T-cell (primary cell): ENCODE data around the gene ALX3. TPM values are rescaled to one million over a fixed set of nuclear protein-coding genes. Genes with fewer than 3 reads are reported as not detected.

Source experiments
- ATAC-seq, 4 experiments: fragments of 200-7000 bp in 3 of 4; fragments of 150-1000 bp in 1 of 4; cut with Tn5 transposase; replicated peaks in 1 of 4; 1 replicate in 3 of 4; 2 replicates in 1 of 4; pipeline ENCODE4 v1.10.0; 2021; ENCODE audit warnings: moderate library complexity in 3 of 4, mild to moderate bottlenecking in 2 of 4, moderate number of reproducible peaks in 1 of 4
- CTCF ChIA-PET, 2 donors: fragments of 300-600 bp; sonication (Branson Sonifier 250); formaldehyde crosslinking; loops; one replicate each; lab custom pipeline; 2022; ENCODE audit warnings: antibody characterized with exemption in 2 of 2; lab: Charles Lee
- POLR2A ChIA-PET, 2 donors: fragments of 300-600 bp; sonication (Branson Sonifier 250); formaldehyde crosslinking; loops; one replicate each; lab custom pipeline; 2022; ENCODE audit warnings: antibody characterized with exemption in 2 of 2; lab: Charles Lee
- DNase-seq, 35 experiments: peaks; one replicate each; pipeline versions ENCODE4 v3.0.0 to v3.0.0-alpha.2; 2013 to 2023
- H3K27ac ChIP-seq: one replicate; pipeline ENCODE4 v1.5.1; 2013; ENCODE audit warnings: low read length
- H3K27me3 ChIP-seq, 2 experiments: replicated peaks in 1 of 2; 1 replicate in 1 of 2; 2 replicates in 1 of 2; pipeline versions ENCODE4 v1.6.1 to v1.7.0; 2013; ENCODE audit warnings: low read length in 1 of 2, mixed read lengths in 1 of 2; ENCODE audit not compliant: control insufficient read depth in 2 of 2, insufficient read depth in 2 of 2; ENCODE audit errors: extremely low read depth in 1 of 2
- H3K36me3 ChIP-seq, 2 donors: 1 replicate in 1 of 2; 2 replicates in 1 of 2; pipeline versions ENCODE4 v1.6.1 to v1.7.0; 2013; ENCODE audit warnings: low read length in 1 of 2; ENCODE audit not compliant: control insufficient read depth in 2 of 2, insufficient read depth in 1 of 2; ENCODE audit errors: extremely low read depth in 1 of 2
- H3K4me1 ChIP-seq, 2 experiments: 1 replicate in 1 of 2; 2 replicates in 1 of 2; pipeline versions ENCODE4 v1.6.1 to v1.7.0; 2013; ENCODE audit warnings: low read length in 2 of 2, mixed read lengths in 1 of 2; ENCODE audit not compliant: insufficient read depth in 2 of 2, control insufficient read depth in 1 of 2; ENCODE audit errors: extremely low read depth in 1 of 2
- H3K4me3 ChIP-seq, 2 donors: 1 replicate in 1 of 2; 2 replicates in 1 of 2; pipeline versions ENCODE4 v1.5.1 to v1.7.0; 2013; ENCODE audit warnings: mild to moderate bottlenecking in 2 of 2, low read length in 1 of 2, moderate library complexity in 1 of 2; ENCODE audit not compliant: control insufficient read depth in 1 of 2; ENCODE audit errors: extremely low read depth in 1 of 2
- H3K9me3 ChIP-seq: 2 replicates; pipeline ENCODE4 v1.7.0; 2013
- H3K27ac Mint-ChIP-seq, 2 donors: one replicate each; pipeline ENCODE4 v1.8.0; 2020 to 2021; ENCODE audit warnings: mild to moderate bottlenecking in 2 of 2, mixed read lengths in 2 of 2
- H3K27me3 Mint-ChIP-seq, 2 donors: one replicate each; pipeline ENCODE4 v1.8.0; 2021 to 2022; ENCODE audit warnings: mixed read lengths in 2 of 2
- H3K36me3 Mint-ChIP-seq: one replicate; pipeline ENCODE4 v1.8.0; 2021; ENCODE audit warnings: mixed read lengths
- H3K4me1 Mint-ChIP-seq, 3 donors: one replicate each; pipeline ENCODE4 v1.8.0; 2020 to 2022; ENCODE audit warnings: mixed read lengths in 3 of 3, mild to moderate bottlenecking in 1 of 3
- H3K4me3 Mint-ChIP-seq, 3 donors: one replicate each; pipeline ENCODE4 v1.8.0; 2020 to 2022; ENCODE audit warnings: mild to moderate bottlenecking in 3 of 3, mixed read lengths in 3 of 3, moderate library complexity in 3 of 3
- H3K9me3 Mint-ChIP-seq, 3 donors: one replicate each; pipeline ENCODE4 v1.8.0; 2020 to 2022; ENCODE audit warnings: mixed read lengths in 3 of 3
- WGBS: methylation state at CpG from one replicate; pipeline ENCODE4 v1.1.5; 2013; ENCODE audit warnings: missing lambda C conversion rate; ENCODE audit not compliant: insufficient coverage; 5-methylcytosine and 5-hydroxymethylcytosine counted together
- total RNA-seq, 35 experiments: library from RNA in 6 of 35; stranded (reverse) in 6 of 35; fragments of 120-200 nt in 1 of 35; gene quantifications; one replicate each; pipeline versions ENCODE4 v1.2.1 to v1.2.4 and lab custom pipeline; 2013 to 2026

ALX3 gene
- total RNA-seq, 5 donors from 2014 or later (not counting 1 experiment from before 2014, with no cell fraction given), result not detected

GRCh38 chr1:110063781-110064180 is 6.7 kb downstream of the ALX3 start:
- ATAC-seq (no peak), DNase-seq (no peak)
- Mint-ChIP-seq H3K36me3 (peaks cover 20% of the 10 kb centered on the region), H3K4me1 (peaks cover 10 to 11% (median 10%) of the 10 kb centered on the region in 3 donors), H3K9me3 (no peaks in the 10 kb centered on the region), H3K4me3 (no peak overlapping the region), H3K27me3 (peaks cover 17 to 30% of the 10 kb centered on the region in 2 donors), H3K27ac (no peak overlapping the region)
- CTCF ChIA-PET, result interaction anchor here in 1 of 2 donors (1.1 kb wide), 1 partner anchor 12 kb away, joined by 3 read pairs; no protein-coding TSS in a partner anchor
- Histone ChIP-seq H3K36me3 (peaks cover 3 to 8% of the 10 kb centered on the region in 2 donors), H3K27me3 (peaks cover 3 to 44% of the 10 kb centered on the region in 2 experiments), H3K4me3 (no peak overlapping the region), H3K9me3 (no peaks in the 10 kb centered on the region), H3K4me1 (peaks cover 0 to 14% of the 10 kb centered on the region in 2 experiments), H3K27ac (no peak overlapping the region)
- POLR2A ChIA-PET, result no interaction called here
- WGBS, result 100% methylated on average over 1 of the region's 4 CpGs

- H3K27ac ChIP-seq, result no peak overlapping the region
- H3K4me1 ChIP-seq, result peaks cover 0 to 3% of the 10 kb centered on the region in 2 experiments
- H3K9me3 Mint-ChIP-seq, result no peaks in the 10 kb centered on the region
- ATAC-seq, result no peak
- no peak for DNase-seq
- ChIA-PET POLR2A (interaction anchor here in 1 of 2 donors (0.5 kb wide), 1 partner anchor 9 kb away, joined by 5 read pairs; no protein-coding TSS in a partner anchor), CTCF (interaction anchor here in 1 of 2 donors (0.7 kb wide), 1 partner anchor 669 kb away, joined by 5 read pairs; no protein-coding TSS in a partner anchor)
- no peak overlapping the region for H3K4me3 Mint-ChIP-seq
- no peak overlapping the region for H3K27ac Mint-ChIP-seq
- H3K4me3 ChIP-seq, result no peak overlapping the region
- peaks cover 3 to 33% of the 10 kb centered on the region in 2 experiments for H3K27me3 ChIP-seq
- H3K4me1 Mint-ChIP-seq, result peaks cover 1 to 4% (median 2%) of the 10 kb centered on the region in 3 donors
- peaks cover 28% of the 10 kb centered on the region for H3K36me3 Mint-ChIP-seq
- H3K27me3 Mint-ChIP-seq, result peaks cover 10 to 21% of the 10 kb centered on the region in 2 donors
- peaks cover 8 to 13% of the 10 kb centered on the region in 2 donors for H3K36me3 ChIP-seq
- H3K9me3 ChIP-seq, result no peaks in the 10 kb centered on the region
- no CpG with 5 or more reads among the region's 2 CpGs for WGBS
Observed at GRCh38 chr1:110062612-110063011, 7.9 kb downstream of the ALX3 start.

GRCh38 chr1:110061341-110061740 is 9.1 kb downstream of the ALX3 start:
- no peak overlapping the region for H3K27ac Mint-ChIP-seq

GRCh38 chr1:110060662-110061060 is 9.8 kb downstream of the ALX3 start:
- ATAC-seq (no peak), DNase-seq (no peak)
- Mint-ChIP-seq H3K36me3 (peaks cover 45% of the 10 kb centered on the region), H3K4me3 (no peak overlapping the region), H3K9me3 (no peaks in the 10 kb centered on the region), H3K27ac (no peak overlapping the region), H3K4me1 (peaks cover 0 to 4% (median 0%) of the 10 kb centered on the region in 3 donors), H3K27me3 (peaks cover 0 to 3% of the 10 kb centered on the region in 2 donors)
- H3K27me3 ChIP-seq, result peaks cover 0 to 16% of the 10 kb centered on the region in 2 experiments
- 91% methylated on average over 5 of the region's 7 CpGs for WGBS
- no peaks in the 10 kb centered on the region for H3K9me3 ChIP-seq
- CTCF ChIA-PET, result interaction anchor here (0.5 to 2.2 kb wide), 10 partner anchors 10 to 148 kb away, joined by 3 to 12 read pairs (median 4); no protein-coding TSS in a partner anchor
- POLR2A ChIA-PET, result interaction anchor here in 1 of 2 donors (1.1 kb wide), 1 partner anchor 26 kb away, joined by 4 read pairs; the partner anchor contains the start of gene STRIP1
- no peaks in the 10 kb centered on the region for H3K4me1 ChIP-seq
- H3K4me3 ChIP-seq, result no peak overlapping the region
- no peak overlapping the region for H3K27ac ChIP-seq
- peaks cover 17 to 33% of the 10 kb centered on the region in 2 donors for H3K36me3 ChIP-seq

More at GRCh38 chr1:110061341-110061740, 9.1 kb downstream of the ALX3 start:
- H3K27ac ChIP-seq, result no peak overlapping the region
- CTCF ChIA-PET, result no interaction called here
- no peaks in the 10 kb centered on the region for H3K9me3 Mint-ChIP-seq
- H3K4me1 ChIP-seq, result no peaks in the 10 kb centered on the region
- no peaks in the 10 kb centered on the region for H3K9me3 ChIP-seq
- DNase-seq (no peak), ATAC-seq (no peak)
- POLR2A ChIA-PET, result no interaction called here
- H3K4me1 Mint-ChIP-seq, result peaks cover 0 to 4% (median 0%) of the 10 kb centered on the region in 3 donors
- peaks cover 5 to 10% of the 10 kb centered on the region in 2 donors for H3K27me3 Mint-ChIP-seq
- no peak overlapping the region for H3K4me3 Mint-ChIP-seq
- H3K36me3 ChIP-seq, result peaks cover 10 to 26% of the 10 kb centered on the region in 2 donors
- peaks cover 38% of the 10 kb centered on the region for H3K36me3 Mint-ChIP-seq
- H3K27me3 ChIP-seq, result peaks cover 0 to 21% of the 10 kb centered on the region in 2 experiments
- no peak overlapping the region for H3K4me3 ChIP-seq
- 95% methylated on average over 3 of the region's 10 CpGs for WGBS

GRCh38 chr1:110060034-110060661 is 10.3 kb downstream of the ALX3 start:
- peaks cover 17 to 38% of the 10 kb centered on the region in 2 donors for H3K36me3 ChIP-seq
- peaks cover 48% of the 10 kb centered on the region for H3K36me3 Mint-ChIP-seq
- peaks cover 0 to 4% (median 0%) of the 10 kb centered on the region in 3 donors for H3K4me1 Mint-ChIP-seq
- 97% methylated on average over 3 of the region's 9 CpGs for WGBS
- H3K27ac ChIP-seq, result no peak overlapping the region
- ChIA-PET POLR2A (interaction anchor here in 1 of 2 donors (1.1 kb wide), 1 partner anchor 26 kb away, joined by 4 read pairs; the partner anchor contains the start of gene STRIP1), CTCF (interaction anchor here (0.5 to 2.2 kb wide), 10 partner anchors 9 to 148 kb away, joined by 3 to 12 read pairs (median 4); no protein-coding TSS in a partner anchor)
- no peak overlapping the region for H3K27ac Mint-ChIP-seq
- H3K4me3 ChIP-seq, result no peak overlapping the region
- H3K9me3 Mint-ChIP-seq, result no peaks in the 10 kb centered on the region
- H3K4me1 ChIP-seq, result no peaks in the 10 kb centered on the region
- peaks cover 0 to 12% of the 10 kb centered on the region in 2 experiments for H3K27me3 ChIP-seq
- no peaks in the 10 kb centered on the region for H3K27me3 Mint-ChIP-seq
- no peak overlapping the region for H3K4me3 Mint-ChIP-seq
- H3K9me3 ChIP-seq, result no peaks in the 10 kb centered on the region
- ATAC-seq (peak; percentile 61 to 72 (median 68)), DNase-seq (peak; percentile 21 to 80 (median 61))

GRCh38 chr1:110059133-110059863 is 11.2 kb downstream of the ALX3 start:
- H3K27me3 ChIP-seq, result peaks cover 0 to 4% of the 10 kb centered on the region in 2 experiments
- POLR2A ChIA-PET, result interaction anchor here in 1 of 2 donors (1.1 kb wide), 1 partner anchor 25 kb away, joined by 4 read pairs; the partner anchor contains the start of gene STRIP1
- H3K4me1 ChIP-seq, result no peaks in the 10 kb centered on the region
- WGBS, result 75% methylated on average over 4 of the region's 6 CpGs
- H3K4me1 Mint-ChIP-seq, result peaks cover 0 to 4% (median 0%) of the 10 kb centered on the region in 3 donors
- H3K27ac ChIP-seq, result no peak overlapping the region
- ATAC-seq (no peak), DNase-seq (no peak)
- no peaks in the 10 kb centered on the region for H3K9me3 Mint-ChIP-seq
- no peaks in the 10 kb centered on the region for H3K27me3 Mint-ChIP-seq
- peaks cover 51% of the 10 kb centered on the region for H3K36me3 Mint-ChIP-seq
- H3K4me3 ChIP-seq, result no peak overlapping the region
- CTCF ChIA-PET, result interaction anchor here (0.6 to 2.2 kb wide), 6 partner anchors 8 to 1048 kb away, joined by 3 to 12 read pairs (median 4); no protein-coding TSS in a partner anchor
- no peak overlapping the region for H3K27ac Mint-ChIP-seq
- peaks cover 17 to 46% of the 10 kb centered on the region in 2 donors for H3K36me3 ChIP-seq
- H3K9me3 ChIP-seq, result no peaks in the 10 kb centered on the region
- H3K4me3 Mint-ChIP-seq, result no peak overlapping the region
